HL-60/S4 treated with retinoic acid at 250 ng/mL for 4 days and 3 days (cell line): ENCODE data around the gene KCNJ10.
"Not testable (repeated sequence)": the region's sequence is repeated elsewhere in the genome, so short reads cannot be mapped to it uniquely, and the experiment has no call there.

Source experiments
- in situ Hi-C: fragments of 300-500 bp; cut with MboI; formaldehyde crosslinking; loops from 2 replicates; pipeline ENCODE4 v1.7.0; 2022; ENCODE audit warnings: low sequenced_read_pairs

Gene KCNJ10

DNA sequence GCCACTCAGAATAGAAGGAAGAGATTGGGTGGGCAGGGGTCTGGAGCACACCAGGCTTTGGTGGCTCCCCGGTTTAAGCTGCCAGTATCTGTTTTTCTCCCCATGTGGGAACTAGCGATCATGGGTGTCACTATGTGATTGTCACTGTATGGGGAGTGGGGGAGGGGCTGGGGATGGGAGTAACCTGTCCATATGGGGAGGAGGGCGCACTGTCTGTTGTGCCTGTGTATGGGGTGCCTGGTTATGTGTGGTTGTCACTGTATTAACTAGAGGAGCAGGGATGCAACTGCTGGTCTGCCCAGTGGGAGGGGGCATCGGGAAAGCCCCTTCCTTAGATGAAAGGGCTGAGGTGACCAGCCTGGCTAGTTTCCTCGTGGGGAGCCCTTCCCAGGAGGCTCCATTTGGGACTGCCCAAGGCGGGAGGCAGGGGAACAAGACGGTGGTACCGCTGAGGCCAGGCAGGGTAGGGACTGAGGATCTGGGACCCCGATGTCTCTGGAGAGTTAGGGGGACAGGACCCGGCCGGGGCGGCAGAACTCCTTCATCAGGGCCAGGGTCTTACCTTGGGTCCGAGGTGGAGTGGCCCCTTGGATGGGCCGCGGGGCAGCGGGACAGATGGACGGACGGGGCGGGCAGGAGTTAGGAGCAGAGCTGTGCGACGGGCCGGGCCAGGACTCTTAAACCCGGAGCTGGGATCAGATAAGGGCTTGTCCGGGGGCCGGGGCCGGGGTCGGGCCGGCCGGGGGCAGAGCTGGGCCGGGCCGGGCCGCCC lies at the start of gene KCNJ10:
TSS of gene KCNJ10 (minus strand) at position 701 of the 772 bp plus-strand sequence. CDS start 27,628 bp downstream, outside the sequence.
- in situ Hi-C loops: no loop called here

DNA sequence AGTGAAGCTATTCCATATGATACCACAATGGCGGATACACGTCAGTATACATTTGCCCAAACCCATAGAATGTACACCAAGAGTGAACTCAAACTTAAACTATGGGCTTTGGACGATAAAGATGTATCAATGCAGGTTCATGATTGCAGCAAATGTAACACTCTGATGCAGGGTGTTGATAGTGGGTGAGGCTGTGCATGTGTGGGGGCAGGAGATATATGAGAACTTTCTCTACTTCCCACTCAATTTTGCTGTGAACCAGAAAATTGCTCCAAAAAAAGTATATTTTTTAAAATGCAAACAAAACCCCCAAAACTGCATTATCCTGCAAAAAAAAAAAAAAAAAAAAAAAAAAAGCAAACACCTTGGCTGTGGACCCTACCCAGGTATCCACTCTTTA lies 49.0 kb upstream of the KCNJ10 start:
- in situ Hi-C loops: no loop called here

GRCh38 chr1:160117709-160118183 lies 47.8 kb upstream of the KCNJ10 start:
- in situ Hi-C loops: no loop called here

- in situ Hi-C loops: no loop called here
Measured at GRCh38 chr1:160117300-160117699, 47.3 kb upstream of the KCNJ10 start.

- in situ Hi-C loops: no loop called here
Measured at GRCh38 chr1:160116283-160117147, 46.6 kb upstream of the KCNJ10 start.

DNA sequence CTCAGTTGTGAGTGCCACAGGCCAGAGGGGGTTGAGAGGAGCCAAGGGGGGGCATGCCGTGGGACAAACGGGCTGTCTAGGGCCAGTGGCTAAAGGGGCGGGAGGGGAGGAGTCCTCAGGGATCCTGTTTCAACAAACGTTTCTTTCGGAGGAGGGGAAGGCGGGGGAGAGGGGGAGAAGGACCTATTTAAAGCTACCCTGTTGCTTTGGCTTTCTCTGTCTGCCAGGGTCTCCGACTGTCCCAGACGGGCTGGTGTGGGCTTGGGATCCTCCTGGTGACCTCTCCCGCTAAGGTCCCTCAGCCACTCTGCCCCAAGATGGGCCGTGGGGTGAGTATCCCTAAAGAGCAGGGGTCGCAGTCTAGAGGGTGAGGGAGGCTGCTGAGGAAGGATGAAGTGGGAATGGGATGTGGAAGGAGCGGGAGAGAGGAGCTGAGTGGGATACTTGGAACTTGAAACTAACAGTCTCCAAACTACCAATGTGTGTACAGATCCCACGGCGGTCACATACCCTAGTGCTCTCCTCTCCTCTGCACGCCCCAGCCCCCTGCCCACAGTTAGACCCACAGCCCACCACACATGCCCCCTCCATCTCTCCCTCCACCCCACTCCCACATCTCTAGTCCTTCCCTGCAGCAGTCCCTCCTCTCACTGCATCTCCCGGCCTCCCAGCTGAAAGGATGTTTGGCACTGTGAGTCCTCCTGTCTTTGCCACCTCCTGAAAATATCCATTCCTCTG lies 45.8 kb upstream of the KCNJ10 start, which contains the start of gene ATP1A2:
TSS of gene ATP1A2 (plus strand) at position 215 of the 738 bp plus-strand sequence. CDS start at position 318, 103 bp downstream.
- in situ Hi-C loops: no loop called here

GRCh38 chr1:160114085-160114484 lies 44.1 kb upstream of the KCNJ10 start:
- in situ Hi-C loops: no loop called here

- in situ Hi-C loops: no loop called here
Measured at GRCh38 chr1:160113407-160113806, 43.4 kb upstream of the KCNJ10 start.

DNA sequence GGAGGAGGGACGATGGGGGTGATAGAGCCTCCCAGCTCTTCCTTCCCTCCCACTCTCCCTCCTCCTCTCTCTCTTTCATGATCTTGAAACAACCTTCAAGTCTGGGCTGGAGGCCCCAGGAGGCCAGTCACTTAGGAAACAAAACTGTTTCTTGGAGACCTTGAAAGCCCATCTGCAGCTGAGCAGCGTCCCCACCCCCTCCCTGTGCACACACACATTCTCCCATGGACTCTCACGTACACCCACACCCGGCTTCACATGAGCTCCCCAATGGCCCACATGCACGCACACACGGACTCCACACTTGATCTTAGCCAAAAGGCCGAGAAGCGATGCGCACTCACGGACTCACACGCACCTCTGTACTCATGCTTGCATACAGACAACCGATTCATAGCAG lies 42.4 kb upstream of the KCNJ10 start:
- in situ Hi-C loops: no loop called here

- in situ Hi-C loops: not testable (repeated sequence)
Measured at GRCh38 chr1:160111462-160111861, 41.5 kb upstream of the KCNJ10 start.

- in situ Hi-C loops: no loop called here
Measured at GRCh38 chr1:160109686-160110085, 39.7 kb upstream of the KCNJ10 start.

- in situ Hi-C loops: no loop called here
Measured at GRCh38 chr1:160108888-160109662, 39.1 kb upstream of the KCNJ10 start.

- in situ Hi-C loops: no loop called here
Measured at GRCh38 chr1:160107512-160107911, 37.6 kb upstream of the KCNJ10 start.

GRCh38 chr1:160105155-160105554 lies 35.2 kb upstream of the KCNJ10 start:
- in situ Hi-C loops: no loop called here

DNA sequence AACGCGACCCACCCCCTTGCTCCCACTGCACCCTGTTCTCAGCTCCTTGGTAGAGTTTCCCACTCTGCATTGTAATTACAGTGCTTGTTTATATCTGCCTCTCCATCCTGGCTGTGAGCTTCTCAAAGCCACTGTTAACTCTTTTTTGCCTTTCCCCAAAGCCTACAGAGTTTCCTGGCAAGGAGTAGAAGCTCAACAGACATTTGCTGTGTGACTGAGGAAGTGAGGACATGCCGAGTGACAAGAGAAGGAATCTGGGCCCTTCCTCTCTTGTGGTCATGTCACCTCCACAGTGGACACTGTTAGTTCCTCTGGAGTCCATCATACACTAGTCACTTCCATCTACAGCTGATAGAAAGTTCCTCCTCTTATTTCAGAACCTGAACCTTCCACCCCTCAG lies 34.5 kb upstream of the KCNJ10 start:
- in situ Hi-C loops: no loop called here

GRCh38 chr1:160103658-160104408 lies 33.9 kb upstream of the KCNJ10 start:
- in situ Hi-C loops: no loop called here

GRCh38 chr1:160101717-160102522 lies 32.0 kb upstream of the KCNJ10 start:
- in situ Hi-C loops: no loop called here

DNA sequence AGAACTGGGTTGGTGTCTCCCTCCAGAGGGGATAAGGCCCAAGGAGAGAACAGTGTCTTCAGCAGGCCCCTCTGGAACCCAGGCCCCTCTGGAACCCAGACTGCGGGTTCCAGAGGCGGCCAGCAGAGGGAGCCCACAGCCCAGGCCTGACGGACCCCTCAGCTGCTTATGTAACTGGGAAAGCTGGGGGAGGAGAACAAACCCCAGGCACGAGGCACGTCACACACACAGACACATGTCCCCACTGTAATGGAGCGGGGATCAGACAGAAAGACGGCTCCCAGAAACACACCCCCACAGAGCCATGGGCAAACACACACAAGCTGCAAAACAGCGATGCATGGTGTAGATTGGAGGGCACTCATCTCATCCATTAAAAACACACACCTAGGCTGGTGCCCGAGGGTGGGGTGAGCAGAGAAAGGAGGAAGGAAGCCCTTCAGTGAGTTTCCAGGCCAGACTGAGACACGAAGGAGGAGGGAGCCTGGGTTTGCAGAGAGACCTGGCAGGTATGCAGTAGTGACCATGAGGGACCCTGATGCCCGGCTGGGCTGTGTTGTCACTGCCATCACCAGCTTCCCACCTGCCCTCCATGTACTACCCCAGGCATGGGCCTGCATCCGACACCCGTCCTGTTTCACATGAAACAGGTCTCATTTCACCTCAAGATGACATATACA lies 31.2 kb upstream of the KCNJ10 start:
- in situ Hi-C loops: no loop called here
